Inflammatory macrophage treated with lipopolysaccharide for 1 hour (primary cell): ENCODE measurements around the gene CHRNB4.
"Not testable (repeated sequence)": the region's sequence is repeated elsewhere in the genome, so short reads cannot be mapped to it uniquely, and the experiment has no call there.

Experiments
- DNase-seq, 2 donors: peaks; one replicate each; pipeline ENCODE4 v3.0.0-alpha.2; 2020 to 2022

CHRNB4 gene

DNA sequence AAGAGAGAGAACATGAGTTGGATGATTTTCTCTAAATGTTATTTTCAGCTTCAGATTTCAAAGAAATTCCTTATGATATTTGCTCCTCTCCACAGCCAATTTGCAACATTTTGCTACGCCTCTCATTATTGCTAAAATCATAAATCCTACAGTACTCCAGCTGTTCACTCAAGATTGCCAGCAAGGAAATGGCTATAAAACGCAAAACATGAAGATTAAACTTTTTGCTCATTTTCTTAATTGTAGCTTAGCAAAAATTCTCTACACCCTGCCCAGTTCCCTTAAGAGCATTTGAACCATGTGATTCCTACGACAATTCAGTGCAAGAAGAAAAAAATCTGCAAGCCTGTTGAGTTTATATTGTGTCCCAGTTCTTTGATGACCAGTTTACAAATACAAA, 27.0 kb downstream of the CHRNB4 start:
- DNase-seq = no peak

- DNase-seq = not testable (repeated sequence)
Measured at GRCh38 chr15:78609551-78609950, 31.5 kb downstream of the CHRNB4 start.

DNA sequence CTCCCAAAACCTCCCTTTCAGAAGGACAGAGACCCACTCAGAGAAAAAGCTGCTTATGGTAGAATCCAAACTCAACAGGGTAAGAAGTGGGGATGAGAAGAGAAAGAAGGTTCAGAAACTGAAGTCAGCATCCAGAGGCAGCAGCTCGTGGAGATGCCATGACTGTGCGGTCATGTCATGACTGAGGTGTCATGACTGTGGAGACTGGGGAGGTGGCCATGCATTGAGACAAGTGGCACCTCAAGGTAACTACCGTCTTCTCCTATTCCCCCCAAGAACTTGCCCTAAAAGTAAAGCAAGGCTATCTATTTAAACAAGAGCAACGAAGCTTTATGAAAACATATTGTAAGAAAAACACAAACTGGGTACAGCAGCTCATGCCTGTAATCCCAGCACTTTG, 35.3 kb downstream of the CHRNB4 start:
- no peak for DNase-seq

DNA sequence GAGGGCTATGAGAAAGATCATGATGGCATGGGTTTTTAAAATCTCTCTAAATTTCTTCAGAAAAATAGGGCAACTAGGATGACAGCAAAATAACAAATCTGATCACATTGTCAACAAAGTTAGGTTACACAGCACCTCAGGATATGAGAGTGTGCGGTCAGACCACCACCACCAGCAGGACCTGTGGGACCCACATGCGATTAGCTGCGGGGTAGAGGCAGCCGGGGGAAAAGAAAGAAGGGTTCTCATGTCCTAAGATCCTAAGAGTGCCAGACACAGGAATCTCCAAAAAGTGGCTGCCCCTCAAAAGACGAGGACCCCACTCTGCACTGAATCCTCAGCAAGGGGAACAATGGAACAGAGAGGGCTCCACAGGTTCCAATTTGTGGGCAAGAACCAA, 35.8 kb downstream of the CHRNB4 start:
- no peak for DNase-seq

- no peak for DNase-seq
Measured at GRCh38 chr15:78604420-78604819, 36.6 kb downstream of the CHRNB4 start.

DNA sequence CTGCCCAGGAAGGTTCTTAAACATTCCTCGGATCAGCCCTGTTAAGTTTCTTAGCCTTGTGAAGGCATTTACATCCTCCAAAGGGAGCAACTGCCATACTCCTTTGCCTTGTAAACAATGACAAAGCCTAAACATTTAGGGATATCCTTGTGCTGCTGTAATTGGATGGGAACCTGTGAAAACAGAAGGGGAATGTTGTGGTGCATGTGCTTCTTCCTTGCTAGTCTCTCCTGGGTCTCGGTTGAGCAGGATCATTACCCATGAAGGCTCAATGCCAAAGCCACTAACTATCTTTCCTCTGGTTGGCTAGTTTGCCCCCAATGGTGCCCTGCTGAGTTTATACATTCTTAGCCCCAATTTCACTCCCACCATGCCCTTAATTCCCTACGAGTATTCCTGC, 37.5 kb downstream of the CHRNB4 start:
- DNase-seq = no peak

DNA sequence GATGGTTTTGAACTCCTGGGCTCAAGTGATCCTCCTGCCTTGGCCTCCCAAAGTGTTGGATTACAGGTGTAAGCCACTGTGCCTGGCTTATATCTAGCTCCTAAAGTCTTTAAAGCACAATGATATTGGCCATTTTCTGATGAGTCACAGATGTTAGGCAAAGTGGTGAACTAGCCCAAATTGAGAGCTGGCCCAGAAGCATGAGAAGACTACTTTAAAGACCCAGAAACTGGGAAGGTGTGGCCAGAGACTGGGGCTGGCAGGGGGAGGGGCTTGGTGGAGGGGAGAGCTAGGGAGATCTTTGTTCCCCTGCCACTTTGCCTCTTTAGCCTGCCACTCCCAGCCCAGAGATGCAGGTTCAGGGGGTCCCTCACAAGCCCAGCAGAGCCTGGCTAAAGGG, 41.8 kb downstream of the CHRNB4 start:
- DNase-seq = no peak

DNA sequence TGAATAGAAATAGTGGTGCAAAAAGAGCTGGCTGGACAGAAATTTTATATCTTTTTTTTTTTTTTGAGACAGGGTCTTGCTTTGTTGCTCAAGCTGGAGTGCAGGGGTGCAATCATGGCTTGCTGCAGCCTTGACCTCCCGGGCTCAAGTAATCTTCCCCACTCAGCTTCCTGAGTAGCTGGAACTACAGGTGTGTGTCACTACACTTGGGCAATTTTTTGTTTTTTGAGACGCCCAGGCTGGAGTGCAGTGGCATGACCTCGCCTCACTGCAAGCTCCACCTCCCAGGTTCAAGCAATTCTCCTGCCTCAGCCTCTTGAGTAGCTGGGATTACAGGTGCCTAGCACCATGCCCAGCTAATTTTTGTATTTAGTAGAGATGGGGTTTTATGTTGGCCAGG, 42.7 kb downstream of the CHRNB4 start:
- no peak for DNase-seq

GRCh38 chr15:78597583-78597982, 43.4 kb downstream of the CHRNB4 start:
- no peak for DNase-seq

DNA sequence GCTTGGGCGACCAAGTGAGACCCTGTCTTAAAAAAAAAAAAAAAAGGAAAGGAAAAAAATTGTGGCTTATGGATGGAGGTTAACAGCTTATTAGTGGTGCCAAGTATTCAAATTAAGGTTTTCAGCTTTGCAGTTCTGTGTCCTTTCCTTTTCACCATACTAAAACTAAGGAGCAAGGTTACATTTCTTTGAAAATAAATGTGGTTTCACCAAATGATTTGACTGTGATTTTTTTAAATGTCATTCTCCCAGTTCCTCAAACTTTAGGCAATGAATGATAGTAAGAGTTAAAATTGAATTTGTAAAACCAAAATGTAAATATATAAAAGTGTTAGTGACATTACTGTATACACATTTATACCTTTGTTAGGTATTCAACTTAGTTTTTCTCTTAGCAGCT, 66.1 kb downstream of the CHRNB4 start:
- no peak for DNase-seq
